H1 (cell line): Measurements from ENCODE around the gene ARID4A. TPM values are rescaled to one million over a fixed set of nuclear protein-coding genes. Genes with fewer than 3 reads are reported as not detected.

Experiments used
- CEBPB ChIP-seq: IDR thresholded peaks from 2 replicates; pipeline ENCODE4 v1.6.1; 2012; ENCODE audit warnings: low read depth, low read length
- EZH2 ChIP-seq: fragments of 200-600 bp; sonication (generic); IDR thresholded peaks from 2 replicates; pipeline ENCODE4 v1.7.1; 2012; ENCODE audit warnings: low read depth, mild to moderate bottlenecking, moderate library complexity, low read length, inconsistent platforms; ENCODE audit not compliant: severe bottlenecking
- TCF12 ChIP-seq: IDR thresholded peaks from 2 replicates; pipeline ENCODE4 v1.6.1; 2011; ENCODE audit warnings: low read depth, mild to moderate bottlenecking, low read length
- polyA plus RNA-seq, 7 experiments: library from polyadenylated mRNA; depleted of rRNA in 3 of 7; stranded (reverse) in 5 of 7; unstranded in 2 of 7; fragments of >200 nt in 5 of 7; fragments of 200-250 nt in 2 of 7; gene quantifications; 1 replicate in 5 of 7; 2 replicates in 1 of 7; 4 replicates in 1 of 7; pipeline versions ENCODE4 v1.2.1 to v1.2.3, GENCODE V29; 2011 to 2013; ENCODE audit warnings: missing spikeins in 2 of 7, mixed read lengths in 2 of 7
- total RNA-seq: library from RNA; stranded (reverse); fragmentation: NEBNext Ultra II Directional; extraction: Animal tissue kit (Norgen Biotek cat#: 25700); gene quantifications from 2 replicates; pipeline ENCODE4 v1.2.1, GENCODE V29; 2021

Gene ARID4A
- total and polyA plus RNA-seq, 2 of the 8 experiments (the other 6 are each of a cell fraction or from before 2014, with no cell fraction given), result 2.1 to 14.6 TPM

- no peak for TF ChIP-seq EZH2
- no peak for TF ChIP-seq CEBPB
- TF ChIP-seq TCF12, result no peak
These were observed 20.2 kb upstream of the ARID4A start (continued) for GRCh38 chr14:58278177-58278576.
